Kidney (tissue), 14 donors: ENCODE measurements around the gene GAPDH. TPM values are rescaled to one million over a fixed set of nuclear protein-coding genes. Genes with fewer than 3 reads are reported as not detected.

Experiments used
- DNase-seq, 5 donors: peaks; one replicate each; pipeline ENCODE4 v3.0.0-alpha.2; 2013 to 2020
- FAIRE-seq: peaks from 2 replicates; lab custom pipeline; 2012; peaks lifted over from hg19 to GRCh38; lab: Jason Lieb, UNC
- H3K27ac ChIP-seq, 2 donors: one replicate each; pipeline ENCODE4 v1.7.0; 2013; ENCODE audit warnings: low read depth in 2 of 2, low read length in 2 of 2, inconsistent platforms in 1 of 2
- H3K27me3 ChIP-seq: one replicate; pipeline ENCODE4 v1.7.1; 2013; ENCODE audit warnings: low read length, inconsistent platforms; ENCODE audit not compliant: control insufficient read depth, insufficient read depth
- H3K36me3 ChIP-seq, 3 donors: one replicate each; pipeline versions ENCODE4 v1.7.0 to v1.7.1; 2013; ENCODE audit warnings: low read length in 3 of 3, control low read depth in 1 of 3, inconsistent platforms in 1 of 3; ENCODE audit not compliant: insufficient read depth in 3 of 3, control insufficient read depth in 2 of 3
- H3K4me1 ChIP-seq, 3 donors: one replicate each; pipeline versions ENCODE4 v1.7.0 to v1.7.1; 2013; ENCODE audit warnings: low read length in 3 of 3, inconsistent platforms in 1 of 3, low read depth in 1 of 3; ENCODE audit not compliant: control insufficient read depth in 2 of 3, insufficient read depth in 2 of 3
- H3K4me3 ChIP-seq, 3 donors: one replicate each; pipeline versions ENCODE4 v1.7.0 to v1.8.1; 2013; ENCODE audit warnings: low read length in 3 of 3, control low read depth in 1 of 3, inconsistent platforms in 1 of 3
- H3K9ac ChIP-seq, 3 donors: one replicate each; pipeline versions ENCODE4 v1.7.0 to v1.7.1; 2013; ENCODE audit warnings: low read length in 3 of 3, control low read depth in 1 of 3, inconsistent platforms in 1 of 3
- H3K9me3 ChIP-seq, 3 donors: one replicate each; pipeline versions ENCODE4 v1.7.0 to v1.7.1; 2013; ENCODE audit warnings: low read length in 3 of 3, control low read depth in 1 of 3, inconsistent platforms in 1 of 3; ENCODE audit not compliant: control insufficient read depth in 2 of 3, insufficient read depth in 1 of 3
- intact Hi-C: fragments of 100-400 bp; cut with DNase I; formaldehyde crosslinking; loops from one replicate; pipeline ENCODE4 v1.11.1; 2022
- polyA plus RNA-seq: library from polyadenylated mRNA; stranded (reverse); fragments of 350-450 nt; fragmentation: Illumina TruSeq; extraction: RNeasy Lipid Tissue Mini Kit (QIAGEN cat#74804); gene quantifications from one replicate; pipeline ENCODE4 v1.2.3, GENCODE V29; 2014; ENCODE audit warnings: low read depth, low replicate concordance; ENCODE audit not compliant: insufficient read depth
- total RNA-seq: library from RNA; stranded (reverse); fragmentation: NEBNext Ultra II Directional; extraction: Animal tissue kit (Norgen Biotek cat#: 25700); gene quantifications from one replicate; pipeline ENCODE4 v1.2.1, GENCODE V29; 2021
- TF ChIP-seq, protein P1 (sequence below): IDR thresholded peaks from 3 replicates; pipeline ENCODE4 v1.5.1; 2012; ENCODE audit warnings: mild to moderate bottlenecking, moderate library complexity, borderline replicate concordance; ENCODE audit not compliant: insufficient read depth; ENCODE audit errors: extremely low read depth
- donor health status: control.
- donor health status: control.
- donor health status: control.
- donor health status: control.
- donor health status: control.
- donor health status: DM: yes; HTN: yes; CAD: no.
- donor health status: Normal renal cell carcinoma (clear cell type).

GAPDH gene
- total and polyA plus RNA-seq, 2 donors from 2014 or later = 1,501 to 4,871 TPM

DNA sequence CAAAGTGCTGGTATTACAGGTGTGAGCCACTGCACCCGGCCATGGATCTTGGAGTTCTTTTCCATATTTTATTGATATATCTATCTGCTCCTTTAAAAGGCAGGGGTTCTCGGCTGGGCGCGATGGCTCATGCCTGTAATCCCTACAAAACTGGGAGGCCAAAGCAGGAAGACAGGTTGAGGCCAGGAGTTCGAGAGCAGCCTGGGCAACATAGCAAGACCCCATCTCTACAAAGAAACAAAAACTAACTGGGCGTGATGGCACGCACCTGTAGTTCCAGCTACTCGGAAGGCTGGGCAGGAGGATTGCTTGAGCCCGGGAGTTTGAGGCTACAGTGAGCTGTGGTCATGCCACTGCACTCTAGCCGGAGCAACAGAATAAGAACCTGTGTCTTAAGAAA lies 12.1 kb upstream of the GAPDH start:
- H3K27me3 ChIP-seq = no peaks in the 10 kb centered on the region
- H3K9me3 ChIP-seq = no peaks in the 10 kb centered on the region
- H3K4me3 ChIP-seq = no peak overlapping the region
- TF ChIP-seq, protein P1, sequence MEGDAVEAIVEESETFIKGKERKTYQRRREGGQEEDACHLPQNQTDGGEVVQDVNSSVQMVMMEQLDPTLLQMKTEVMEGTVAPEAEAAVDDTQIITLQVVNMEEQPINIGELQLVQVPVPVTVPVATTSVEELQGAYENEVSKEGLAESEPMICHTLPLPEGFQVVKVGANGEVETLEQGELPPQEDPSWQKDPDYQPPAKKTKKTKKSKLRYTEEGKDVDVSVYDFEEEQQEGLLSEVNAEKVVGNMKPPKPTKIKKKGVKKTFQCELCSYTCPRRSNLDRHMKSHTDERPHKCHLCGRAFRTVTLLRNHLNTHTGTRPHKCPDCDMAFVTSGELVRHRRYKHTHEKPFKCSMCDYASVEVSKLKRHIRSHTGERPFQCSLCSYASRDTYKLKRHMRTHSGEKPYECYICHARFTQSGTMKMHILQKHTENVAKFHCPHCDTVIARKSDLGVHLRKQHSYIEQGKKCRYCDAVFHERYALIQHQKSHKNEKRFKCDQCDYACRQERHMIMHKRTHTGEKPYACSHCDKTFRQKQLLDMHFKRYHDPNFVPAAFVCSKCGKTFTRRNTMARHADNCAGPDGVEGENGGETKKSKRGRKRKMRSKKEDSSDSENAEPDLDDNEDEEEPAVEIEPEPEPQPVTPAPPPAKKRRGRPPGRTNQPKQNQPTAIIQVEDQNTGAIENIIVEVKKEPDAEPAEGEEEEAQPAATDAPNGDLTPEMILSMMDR = no peak
- FAIRE-seq (no peak), DNase-seq (no peak)
- no peak overlapping the region for H3K9ac ChIP-seq
- H3K27ac ChIP-seq = no peak overlapping the region
- no peaks in the 10 kb centered on the region for H3K4me1 ChIP-seq
- intact Hi-C loops = no loop called here
- peaks cover 8 to 53% (median 38%) of the 10 kb centered on the region in 3 donors for H3K36me3 ChIP-seq

- Histone ChIP-seq H3K36me3 (peaks cover 8 to 54% (median 42%) of the 10 kb centered on the region in 3 donors), H3K9me3 (no peaks in the 10 kb centered on the region), H3K4me1 (no peaks in the 10 kb centered on the region), H3K9ac (no peak overlapping the region), H3K4me3 (no peak overlapping the region), H3K27me3 (no peaks in the 10 kb centered on the region), H3K27ac (no peak overlapping the region)
- intact Hi-C loops = no loop called here
- DNase-seq = no peak
- FAIRE-seq = no peak
- TF ChIP-seq, protein P1 = no peak
These were observed 10.6 kb upstream of the GAPDH start for GRCh38 chr12:6523708-6524107.

- TF ChIP-seq, protein P1 = no peak
- Histone ChIP-seq H3K27me3 (no peaks in the 10 kb centered on the region), H3K9ac (no peak overlapping the region), H3K36me3 (peaks cover 8 to 54% (median 45%) of the 10 kb centered on the region in 3 donors), H3K4me3 (no peak overlapping the region), H3K27ac (no peak overlapping the region), H3K4me1 (no peaks in the 10 kb centered on the region), H3K9me3 (no peaks in the 10 kb centered on the region)
- intact Hi-C loops = no loop called here
- no peak for DNase-seq
- no peak for FAIRE-seq
These were observed 9.7 kb upstream of the GAPDH start for GRCh38 chr12:6524648-6525047.

GRCh38 chr12:6526201-6526600 lies 8.1 kb upstream of the GAPDH start:
- intact Hi-C loops = no loop called here
- FAIRE-seq = no peak
- H3K36me3 ChIP-seq = peaks cover 10 to 56% (median 42%) of the 10 kb centered on the region in 3 donors

More at GRCh38 chr12:6526201-6526600, 8.1 kb upstream of the GAPDH start:
- H3K4me1 ChIP-seq = no peaks in the 10 kb centered on the region
- no peak overlapping the region for H3K9ac ChIP-seq
- H3K27ac ChIP-seq = no peak overlapping the region
- no peak for DNase-seq
- no peaks in the 10 kb centered on the region for H3K9me3 ChIP-seq
- H3K4me3 ChIP-seq = no peak overlapping the region
- no peaks in the 10 kb centered on the region for H3K27me3 ChIP-seq
- TF ChIP-seq, protein P1 = no peak
